ENCODE data around the gene UROC1.

UROC1 gene

GRCh38 chr3:126548556-126549466 lies 31.2 kb upstream of the UROC1 start:
- H3K36me3 ChIP-seq, result no peaks in the 10 kb centered on the region
- no peaks in the 10 kb centered on the region for H3K4me1 ChIP-seq
- peaks cover 0 to 43% of the 10 kb centered on the region in 2 donors for H3K27me3 ChIP-seq
- no peak overlapping the region for H3K27ac ChIP-seq
- H3K9me3 ChIP-seq, result no peaks in the 10 kb centered on the region
- intact Hi-C loops (cut with DNase I; ENCODE audit: low total_unique reads), result no loop called here
- no peak overlapping the region for H3K4me3 ChIP-seq
- no peak for TF ChIP-seq CTCF (IDR thresholded peaks at IDR 0.05)
- DNase-seq, result peak; percentile 16 to 44

GRCh38 chr3:126547721-126548120 lies 30.1 kb upstream of the UROC1 start:
- no peaks in the 10 kb centered on the region for H3K4me1 ChIP-seq
- no peak for DNase-seq

GRCh38 chr3:126546549-126547239 lies 29.1 kb upstream of the UROC1 start:
- H3K36me3 ChIP-seq, result no peaks in the 10 kb centered on the region
- no peak overlapping the region for H3K4me3 ChIP-seq
- H3K4me1 ChIP-seq, result no peaks in the 10 kb centered on the region
- H3K27ac ChIP-seq, result no peak overlapping the region
- TF ChIP-seq CTCF (IDR thresholded peaks at IDR 0.05), result no peak
- H3K27me3 ChIP-seq, result peaks cover 0 to 59% of the 10 kb centered on the region in 2 donors
- H3K9me3 ChIP-seq, result no peaks in the 10 kb centered on the region
- intact Hi-C loops (cut with DNase I; ENCODE audit: low total_unique reads), result no loop called here
- peak in 1 of 2 donors; percentile 49 for DNase-seq

More at GRCh38 chr3:126547721-126548120, 30.1 kb upstream of the UROC1 start:
- Histone ChIP-seq H3K27me3 (peaks cover 0 to 51% of the 10 kb centered on the region in 2 donors), H3K36me3 (no peaks in the 10 kb centered on the region), H3K9me3 (no peaks in the 10 kb centered on the region), H3K4me3 (no peak overlapping the region), H3K27ac (no peak overlapping the region)
- intact Hi-C loops (cut with DNase I; ENCODE audit: low total_unique reads), result no loop called here
- no peak for TF ChIP-seq CTCF (IDR thresholded peaks at IDR 0.05)

GRCh38 chr3:126546013-126546412 lies 28.4 kb upstream of the UROC1 start:
- no peak for TF ChIP-seq CTCF (IDR thresholded peaks at IDR 0.05)
- Histone ChIP-seq H3K4me1 (peaks cover 0 to 2% (median 0%) of the 10 kb centered on the region in 4 donors), H3K27me3 (peaks cover 0 to 63% of the 10 kb centered on the region in 2 donors), H3K36me3 (no peaks in the 10 kb centered on the region), H3K4me3 (no peak overlapping the region), H3K9me3 (no peaks in the 10 kb centered on the region), H3K27ac (no peak overlapping the region)
- intact Hi-C loops (cut with DNase I; ENCODE audit: low total_unique reads), result no loop called here
- peak in 1 of 2 donors; percentile 21 for DNase-seq

GRCh38 chr3:126545544-126545943 lies 28.0 kb upstream of the UROC1 start:
- intact Hi-C loops (cut with DNase I; ENCODE audit: low total_unique reads), result no loop called here
- TF ChIP-seq CTCF (IDR thresholded peaks at IDR 0.05), result no peak

More at GRCh38 chr3:126545544-126545943, 28.0 kb upstream of the UROC1 start:
- DNase-seq, result no peak
- Histone ChIP-seq H3K9me3 (no peaks in the 10 kb centered on the region), H3K36me3 (no peaks in the 10 kb centered on the region), H3K27me3 (peaks cover 0 to 66% of the 10 kb centered on the region in 2 donors), H3K4me1 (peaks cover 0 to 6% (median 2%) of the 10 kb centered on the region in 4 donors), H3K27ac (no peak overlapping the region), H3K4me3 (no peak overlapping the region)

All from tibial artery (tissue), 4 donors.